IMR-90 (cell line): ENCODE measurements around the gene FOXL3. TPM values are rescaled to one million over a fixed set of nuclear protein-coding genes. Genes with fewer than 3 reads are reported as not detected.

Experiments used
- ATAC-seq: fragments of 200-7000 bp; cut with Tn5 transposase; 2 replicates; pipeline ENCODE4 v1.9.1; 2020; ENCODE audit warnings: low read depth, mild to moderate bottlenecking, moderate library complexity
- BruUV-seq: library from RNA; stranded (reverse); fragments of 400-500 nt; replicated peaks from 2 replicates; lab custom pipeline; 2021; lab: Mats Ljungman, UMichigan
- CTCF ChIA-PET: fragments of 300-600 bp; formaldehyde crosslinking; extraction: SDS; loops from one replicate; lab custom pipeline; 2021; ENCODE audit warnings: antibody characterized with exemption; lab: Yijun Ruan, JAX
- POLR2A ChIA-PET: fragments of 300-600 bp; sonication (Branson Sonifier 250); formaldehyde crosslinking; loops from one replicate; lab custom pipeline; 2022; ENCODE audit warnings: antibody characterized with exemption; ENCODE audit not compliant: unreplicated experiment; lab: Charles Lee
- DNase-seq: peaks from one replicate; pipeline ENCODE4 v3.0.0; 2013
- H2AFZ ChIP-seq: replicated peaks from 2 replicates; pipeline ENCODE3; 2013; ENCODE audit warnings: low read length, mild to moderate bottlenecking; ENCODE audit not compliant: poor library complexity
- H2AK5ac ChIP-seq: 2 replicates; pipeline ENCODE4 v1.6.1; 2013; ENCODE audit warnings: low read depth, low read length, inconsistent platforms
- H2AK9ac ChIP-seq: replicated peaks from 2 replicates; pipeline ENCODE3; 2013; ENCODE audit warnings: mild to moderate bottlenecking, low read depth, low read length, moderate library complexity; ENCODE audit not compliant: poor library complexity
- H2BK120ac ChIP-seq: 2 replicates; pipeline ENCODE4 v1.6.1; 2013; ENCODE audit warnings: low read depth, low read length, inconsistent platforms
- H2BK15ac ChIP-seq: 3 replicates; pipeline ENCODE4 v1.6.1; 2013; ENCODE audit warnings: low read depth, low read length, inconsistent platforms
- H2BK20ac ChIP-seq: 2 replicates; pipeline ENCODE4 v1.6.1; 2013; ENCODE audit warnings: low read depth, mild to moderate bottlenecking, inconsistent platforms, low read length, moderate library complexity
- H2BK5ac ChIP-seq: 2 replicates; pipeline ENCODE4 v1.6.1; 2013; ENCODE audit warnings: mild to moderate bottlenecking, low read depth, low read length, inconsistent platforms; ENCODE audit not compliant: poor library complexity, severe bottlenecking
- H3K14ac ChIP-seq: replicated peaks from 2 replicates; pipeline ENCODE4 v1.6.1; 2013; ENCODE audit warnings: low read depth, low read length, inconsistent platforms
- H3K18ac ChIP-seq: 2 replicates; pipeline ENCODE4 v1.6.1; 2013; ENCODE audit warnings: low read depth, low read length, control low read depth
- H3K23ac ChIP-seq: 2 replicates; pipeline ENCODE4 v1.6.1; 2013; ENCODE audit warnings: low read depth, low read length, inconsistent platforms
- H3K27ac ChIP-seq: 2 replicates; pipeline ENCODE4 v1.5.1; 2013; ENCODE audit warnings: mild to moderate bottlenecking, control low read depth, low read length; ENCODE audit not compliant: insufficient read depth
- H3K27me3 ChIP-seq: 2 replicates; pipeline ENCODE4 v1.6.1; 2013; ENCODE audit warnings: low read length; ENCODE audit not compliant: control insufficient read depth, insufficient read depth
- H3K36me3 ChIP-seq: 2 replicates; pipeline ENCODE4 v1.6.1; 2013; ENCODE audit warnings: low read length, mixed read lengths; ENCODE audit not compliant: control insufficient read depth, insufficient read depth
- H3K4ac ChIP-seq: 2 replicates; pipeline ENCODE4 v1.6.1; 2013; ENCODE audit warnings: low read depth, low read length, inconsistent platforms
- H3K4me1 ChIP-seq: 2 replicates; pipeline ENCODE4 v1.6.1; 2013; ENCODE audit warnings: low read length, mixed read lengths; ENCODE audit not compliant: control insufficient read depth, insufficient read depth
- H3K4me2 ChIP-seq: 2 replicates; pipeline ENCODE4 v1.6.1; 2013; ENCODE audit warnings: low read depth, mild to moderate bottlenecking, control low read depth, low read length, moderate library complexity
- H3K4me3 ChIP-seq: 2 replicates; pipeline ENCODE4 v1.5.1; 2013; ENCODE audit warnings: low read depth, mild to moderate bottlenecking, control low read depth, low read length, moderate library complexity; ENCODE audit not compliant: insufficient read depth
- H3K56ac ChIP-seq: 2 replicates; pipeline ENCODE4 v1.6.1; 2013; ENCODE audit warnings: low read length, inconsistent platforms; ENCODE audit not compliant: insufficient read depth; ENCODE audit errors: extremely low read depth
- H3K79me1 ChIP-seq, 2 experiments: 2 replicates each; pipeline ENCODE4 v1.6.1; 2013; ENCODE audit warnings: low read length in 2 of 2, inconsistent platforms in 1 of 2, low read depth in 1 of 2
- H3K9ac ChIP-seq: 2 replicates; pipeline ENCODE4 v1.6.1; 2013; ENCODE audit warnings: low read depth, low read length, control low read depth
- H3K9me1 ChIP-seq: 2 replicates; pipeline ENCODE4 v1.6.1; 2013; ENCODE audit warnings: low read length, inconsistent platforms; ENCODE audit not compliant: insufficient read depth
- H3K9me3 ChIP-seq: 2 replicates; pipeline ENCODE4 v1.6.1; 2013; ENCODE audit warnings: low read length; ENCODE audit not compliant: control insufficient read depth, insufficient read depth
- H4K20me1 ChIP-seq: 2 replicates; pipeline ENCODE4 v1.6.1; 2013; ENCODE audit warnings: low read length, inconsistent platforms; ENCODE audit not compliant: insufficient read depth
- H4K5ac ChIP-seq: 2 replicates; pipeline ENCODE4 v1.6.1; 2013; ENCODE audit warnings: mild to moderate bottlenecking, low read depth, low read length, control low read depth
- H4K8ac ChIP-seq, 2 experiments: 2 replicates each; pipeline ENCODE4 v1.6.1; 2013; ENCODE audit warnings: low read depth in 2 of 2, low read length in 2 of 2, control low read depth in 1 of 2, inconsistent platforms in 1 of 2
- H4K91ac ChIP-seq: 2 replicates; pipeline ENCODE4 v1.6.1; 2013; ENCODE audit warnings: low read depth, low read length, inconsistent platforms; ENCODE audit not compliant: insufficient read depth
- BHLHE40 ChIP-seq: fragments of 150-350 bp; IDR thresholded peaks from 2 replicates; pipeline ENCODE4 v1.6.1; 2016; ENCODE audit warnings: mild to moderate bottlenecking, low read depth, low read length
- CEBPB ChIP-seq: IDR thresholded peaks from 2 replicates; pipeline ENCODE4 v1.6.1; 2012; ENCODE audit warnings: low read depth, low read length, improper control_type of control experiment
- CHD1 ChIP-seq: IDR thresholded peaks from 2 replicates; pipeline ENCODE4 v1.6.1; 2012; ENCODE audit warnings: low read depth, low read length, improper control_type of control experiment
- CTCF ChIP-seq: conservative IDR thresholded peaks from 2 replicates; pipeline ENCODE4 v1.5.1; 2012; ENCODE audit warnings: mild to moderate bottlenecking, low read depth, low read length, improper control_type of control experiment
- ELK1 ChIP-seq: fragments of 150-350 bp; IDR thresholded peaks from 2 replicates; pipeline ENCODE4 v1.6.1; 2016; ENCODE audit warnings: low read depth, mild to moderate bottlenecking, low read length, moderate library complexity, borderline replicate concordance
- FOS ChIP-seq: fragments of 150-350 bp; IDR thresholded peaks from 2 replicates; pipeline ENCODE4 v1.6.1; 2016; ENCODE audit warnings: low read depth, low read length
- MAZ ChIP-seq: IDR thresholded peaks from 2 replicates; pipeline ENCODE4 v1.6.1; 2012; ENCODE audit warnings: low read depth, mild to moderate bottlenecking, low read length, improper control_type of control experiment, moderate library complexity, borderline replicate concordance
- MXI1 ChIP-seq: IDR thresholded peaks from 2 replicates; pipeline ENCODE4 v1.6.1; 2012; ENCODE audit warnings: low read depth, mild to moderate bottlenecking, low read length, moderate library complexity, borderline replicate concordance
- NFE2L2 ChIP-seq: fragments of 150-350 bp; IDR thresholded peaks from 2 replicates; pipeline ENCODE4 v1.6.1; 2016; ENCODE audit warnings: low read depth, mild to moderate bottlenecking, low read length
- POLR2A ChIP-seq: IDR thresholded peaks from 2 replicates; pipeline ENCODE4 v1.6.1; 2012; ENCODE audit warnings: mild to moderate bottlenecking, low read depth, low read length
- RAD21 ChIP-seq: IDR thresholded peaks from 2 replicates; pipeline ENCODE4 v1.6.1; 2012; ENCODE audit warnings: low read length, improper control_type of control experiment
- SMC3 ChIP-seq: fragments of 150-350 bp; IDR thresholded peaks from 2 replicates; pipeline ENCODE4 v1.6.1; 2016; ENCODE audit warnings: low read depth, mild to moderate bottlenecking, antibody characterized with exemption, low read length, moderate library complexity
- USF2 ChIP-seq: fragments of 150-350 bp; IDR thresholded peaks from 2 replicates; pipeline ENCODE4 v1.6.1; 2017; ENCODE audit warnings: mild to moderate bottlenecking, antibody characterized with exemption, low read length, low read depth
- WGBS, 2 experiments: methylation state at CpG; one replicate each; pipeline versions ENCODE4 v1.1.5 to v1.1.7; 2013; ENCODE audit warnings: missing lambda C conversion rate in 2 of 2; ENCODE audit not compliant: insufficient read length in 1 of 2; ENCODE audit errors: extremely low coverage in 2 of 2; 5-methylcytosine and 5-hydroxymethylcytosine counted together
- dilution Hi-C: fragments of 300-500 bp; cut with HindIII; formaldehyde crosslinking; loops from one replicate; pipeline ENCODE4 v1.14.3; 2018; ENCODE audit warnings: low sequenced_read_pairs; ENCODE audit not compliant: unreplicated experiment
- in situ Hi-C: fragments of 300-500 bp; cut with MboI; formaldehyde crosslinking; loops from 3 replicates; pipeline ENCODE4 v1.14.3; 2019; ENCODE audit warnings: low sequenced_read_pairs, inconsistent platforms, mixed read lengths
- intact Hi-C: fragments of 100-400 bp; cut with micrococcal nuclease; formaldehyde crosslinking; loops from 2 replicates; pipeline ENCODE4 v1.10.0; 2022
- polyA plus RNA-seq, 3 experiments: library from polyadenylated mRNA; depleted of rRNA; stranded (reverse); fragments of >200 nt; gene quantifications; 2 replicates each; pipeline ENCODE4 v1.2.3, GENCODE V29; 2012; ENCODE audit warnings: low replicate concordance in 1 of 3
- total RNA-seq: library from RNA; depleted of rRNA; stranded (reverse); fragments of >200 nt; gene quantifications from 2 replicates; pipeline ENCODE4 v1.2.3, GENCODE V29; 2012

The FOXL3 gene
- total and polyA plus RNA-seq, 2 of the 4 experiments (the other 2 are of a cell fraction): not detected

- H3K27me3 ChIP-seq: peaks cover 47% of the 10 kb centered on the region
- no peak overlapping the region for H2BK120ac ChIP-seq
- H3K9ac ChIP-seq: no peak overlapping the region
- no peak overlapping the region for H2AFZ ChIP-seq
- POLR2A ChIA-PET: no interaction called here
- H2BK20ac ChIP-seq: no peak overlapping the region
- dilution Hi-C loops (no loop called here), in situ Hi-C loops (no loop called here), intact Hi-C loops (loop anchor here (5.0 kb wide), 1 partner anchor 398 kb away; the partner anchor contains the start of genes DNAAF5 and PRKAR1B)
- CTCF ChIA-PET: no interaction called here
- ATAC-seq: no peak
- peaks cover 6% of the 10 kb centered on the region for H3K9me3 ChIP-seq
- no peak overlapping the region for H3K4me2 ChIP-seq
- peaks cover 2% of the 10 kb centered on the region for H3K4me1 ChIP-seq
- no peak overlapping the region for H2AK9ac ChIP-seq
- no peak overlapping the region for H2BK5ac ChIP-seq
- no peak overlapping the region for H2BK15ac ChIP-seq
- no peak for DNase-seq
- no peaks in the 10 kb centered on the region for H3K9me1 ChIP-seq
- H4K8ac ChIP-seq: no peak overlapping the region
- BruUV-seq: no TSS peak
- no peak overlapping the region for H4K91ac ChIP-seq
- TF ChIP-seq FOS (no peak), MAZ (no peak), BHLHE40 (no peak), MXI1 (no peak), RAD21 (no peak), CEBPB (no peak), USF2 (no peak), CHD1 (no peak), CTCF (no peak), SMC3 (no peak), POLR2A (no peak), NFE2L2 (no peak), ELK1 (no peak)
- H4K5ac ChIP-seq: no peak overlapping the region
- no peak overlapping the region for H3K14ac ChIP-seq
- no peaks in the 10 kb centered on the region for H3K36me3 ChIP-seq
- H3K4me3 ChIP-seq: no peak overlapping the region
- no peak overlapping the region for H3K56ac ChIP-seq
- WGBS, 2 experiments: 86% methylated on average over 9 of the region's 18 CpGs; no CpG with 5 or more reads in 1 of the 2 experiments
- H3K23ac ChIP-seq: no peak overlapping the region
- no peak overlapping the region for H3K18ac ChIP-seq
- H2AK5ac ChIP-seq: no peak overlapping the region
- H3K27ac ChIP-seq: no peak overlapping the region
- H3K4ac ChIP-seq: no peak overlapping the region
- no peaks in the 10 kb centered on the region for H3K79me1 ChIP-seq
- H4K20me1 ChIP-seq: no peaks in the 10 kb centered on the region
These were observed 39.8 kb downstream of the FOXL3 start for GRCh38 chr7:329691-330281.
